ENCODE measurements around the gene SLC38A9. TPM values are rescaled to one million over a fixed set of nuclear protein-coding genes. Genes with fewer than 3 reads are reported as not detected.

SLC38A9 gene
- total RNA-seq, 2 donors from 2014 or later = 4.8 to 9.1 TPM

- Histone ChIP-seq H3K9me3 (no peaks in the 10 kb centered on the region), H3K4me3 (peak overlapping the region in 1 of 2 donors; percentile 36), H3K4me1 (peaks cover 0 to 80% of the 10 kb centered on the region in 2 donors), H3K27ac (peak overlapping the region; percentile 91 to 97), H3K27me3 (no peaks in the 10 kb centered on the region), H3K36me3 (no peaks in the 10 kb centered on the region)
- TF ChIP-seq, protein P1, sequence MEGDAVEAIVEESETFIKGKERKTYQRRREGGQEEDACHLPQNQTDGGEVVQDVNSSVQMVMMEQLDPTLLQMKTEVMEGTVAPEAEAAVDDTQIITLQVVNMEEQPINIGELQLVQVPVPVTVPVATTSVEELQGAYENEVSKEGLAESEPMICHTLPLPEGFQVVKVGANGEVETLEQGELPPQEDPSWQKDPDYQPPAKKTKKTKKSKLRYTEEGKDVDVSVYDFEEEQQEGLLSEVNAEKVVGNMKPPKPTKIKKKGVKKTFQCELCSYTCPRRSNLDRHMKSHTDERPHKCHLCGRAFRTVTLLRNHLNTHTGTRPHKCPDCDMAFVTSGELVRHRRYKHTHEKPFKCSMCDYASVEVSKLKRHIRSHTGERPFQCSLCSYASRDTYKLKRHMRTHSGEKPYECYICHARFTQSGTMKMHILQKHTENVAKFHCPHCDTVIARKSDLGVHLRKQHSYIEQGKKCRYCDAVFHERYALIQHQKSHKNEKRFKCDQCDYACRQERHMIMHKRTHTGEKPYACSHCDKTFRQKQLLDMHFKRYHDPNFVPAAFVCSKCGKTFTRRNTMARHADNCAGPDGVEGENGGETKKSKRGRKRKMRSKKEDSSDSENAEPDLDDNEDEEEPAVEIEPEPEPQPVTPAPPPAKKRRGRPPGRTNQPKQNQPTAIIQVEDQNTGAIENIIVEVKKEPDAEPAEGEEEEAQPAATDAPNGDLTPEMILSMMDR (IDR thresholded peaks at IDR 0.05) = no peak
- DNase-seq (ENCODE audit: low spot score) = peak; percentile 95
Measured at GRCh38 chr5:55601204-55601618, 110.9 kb downstream of the SLC38A9 start.

GRCh38 chr5:55600497-55601203 lies 111.5 kb downstream of the SLC38A9 start:
- Histone ChIP-seq H3K27ac (peak overlapping the region; percentile 91 to 97), H3K9me3 (no peaks in the 10 kb centered on the region), H3K4me3 (peak overlapping the region in 1 of 2 donors; percentile 36), H3K4me1 (peaks cover 0 to 80% of the 10 kb centered on the region in 2 donors), H3K27me3 (no peaks in the 10 kb centered on the region), H3K36me3 (no peaks in the 10 kb centered on the region)
- TF ChIP-seq, protein P1 (IDR thresholded peaks at IDR 0.05) = no peak
- peak; percentile 59 for DNase-seq (ENCODE audit: low spot score)

DNA sequence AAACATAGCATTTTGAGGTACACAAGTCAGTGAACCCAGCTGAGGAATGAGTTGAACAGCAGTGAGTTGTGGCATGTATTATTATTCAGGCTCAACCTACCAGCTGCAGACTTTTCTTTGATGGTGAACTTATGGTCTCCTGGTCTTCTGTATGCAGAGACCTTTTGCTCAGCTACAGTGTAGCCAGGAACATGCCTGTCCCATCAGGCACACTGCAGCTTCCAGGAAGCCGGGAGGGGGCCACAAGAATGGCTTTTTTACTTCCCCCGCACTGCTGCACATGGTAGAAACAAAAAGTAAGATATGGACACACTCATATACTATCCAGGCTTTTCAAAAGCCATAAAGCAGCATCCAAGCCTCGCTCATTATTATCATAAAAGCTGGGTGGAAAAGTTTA lies 112.0 kb downstream of the SLC38A9 start:
- peak; percentile 56 for DNase-seq (ENCODE audit: low spot score)
- Histone ChIP-seq H3K9me3 (no peaks in the 10 kb centered on the region), H3K4me3 (no peak overlapping the region), H3K36me3 (no peaks in the 10 kb centered on the region), H3K27ac (peak overlapping the region; percentile 91 to 97), H3K27me3 (no peaks in the 10 kb centered on the region), H3K4me1 (peaks cover 0 to 80% of the 10 kb centered on the region in 2 donors)
- TF ChIP-seq, protein P1 (IDR thresholded peaks at IDR 0.05) = no peak

DNA sequence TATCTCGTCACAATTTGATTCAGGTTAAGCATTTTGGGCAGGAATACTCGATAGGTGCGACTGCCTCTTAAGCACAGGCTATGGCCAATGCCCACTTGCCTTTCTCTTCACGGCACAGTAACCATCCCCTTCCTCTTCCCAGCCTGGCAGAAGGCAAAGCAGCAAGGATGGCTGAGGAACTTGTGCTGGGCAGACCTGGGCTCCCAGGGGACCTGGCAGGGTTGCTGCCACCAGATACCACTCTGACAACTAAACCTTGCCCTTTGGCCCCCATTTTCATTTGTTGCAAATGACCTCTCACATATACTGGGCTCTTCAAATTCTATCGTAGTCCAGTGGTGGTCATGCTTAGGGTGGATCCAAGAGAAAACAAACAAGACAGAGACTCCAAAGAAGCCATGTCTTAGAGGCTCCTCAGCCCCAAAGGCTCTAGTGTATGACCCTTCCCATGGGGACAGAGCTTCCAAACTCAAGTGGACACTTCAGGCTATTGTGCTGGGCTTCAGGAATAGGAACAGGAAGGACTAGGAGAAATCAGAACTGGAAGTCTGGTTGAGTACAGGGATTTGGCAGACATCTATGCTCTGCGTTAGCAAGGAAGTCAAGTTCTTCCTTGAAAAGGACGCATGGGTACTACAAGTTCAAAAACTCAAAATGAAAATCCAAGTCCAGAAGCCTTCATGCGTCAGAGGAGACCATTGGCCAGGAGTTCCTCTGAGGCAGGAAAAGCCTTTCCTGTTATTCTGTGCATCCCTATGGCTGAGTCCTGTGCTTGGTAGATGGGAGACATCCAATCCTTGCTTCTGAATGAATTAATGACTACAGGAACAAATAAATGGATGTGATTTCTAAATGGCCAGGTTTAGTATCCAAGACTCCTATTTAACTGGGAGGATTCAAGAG lies 112.7 kb downstream of the SLC38A9 start:
- H3K9me3 ChIP-seq = no peaks in the 10 kb centered on the region
- TF ChIP-seq, protein P1 (IDR thresholded peaks at IDR 0.05) = no peak
- no peaks in the 10 kb centered on the region for H3K27me3 ChIP-seq
- H3K4me1 ChIP-seq = peaks cover 0 to 76% of the 10 kb centered on the region in 2 donors
- no peak overlapping the region for H3K4me3 ChIP-seq
- peak; percentile 70 for DNase-seq (ENCODE audit: low spot score)
- no peaks in the 10 kb centered on the region for H3K36me3 ChIP-seq
- H3K27ac ChIP-seq = peak overlapping the region; percentile 91 to 97

DNA sequence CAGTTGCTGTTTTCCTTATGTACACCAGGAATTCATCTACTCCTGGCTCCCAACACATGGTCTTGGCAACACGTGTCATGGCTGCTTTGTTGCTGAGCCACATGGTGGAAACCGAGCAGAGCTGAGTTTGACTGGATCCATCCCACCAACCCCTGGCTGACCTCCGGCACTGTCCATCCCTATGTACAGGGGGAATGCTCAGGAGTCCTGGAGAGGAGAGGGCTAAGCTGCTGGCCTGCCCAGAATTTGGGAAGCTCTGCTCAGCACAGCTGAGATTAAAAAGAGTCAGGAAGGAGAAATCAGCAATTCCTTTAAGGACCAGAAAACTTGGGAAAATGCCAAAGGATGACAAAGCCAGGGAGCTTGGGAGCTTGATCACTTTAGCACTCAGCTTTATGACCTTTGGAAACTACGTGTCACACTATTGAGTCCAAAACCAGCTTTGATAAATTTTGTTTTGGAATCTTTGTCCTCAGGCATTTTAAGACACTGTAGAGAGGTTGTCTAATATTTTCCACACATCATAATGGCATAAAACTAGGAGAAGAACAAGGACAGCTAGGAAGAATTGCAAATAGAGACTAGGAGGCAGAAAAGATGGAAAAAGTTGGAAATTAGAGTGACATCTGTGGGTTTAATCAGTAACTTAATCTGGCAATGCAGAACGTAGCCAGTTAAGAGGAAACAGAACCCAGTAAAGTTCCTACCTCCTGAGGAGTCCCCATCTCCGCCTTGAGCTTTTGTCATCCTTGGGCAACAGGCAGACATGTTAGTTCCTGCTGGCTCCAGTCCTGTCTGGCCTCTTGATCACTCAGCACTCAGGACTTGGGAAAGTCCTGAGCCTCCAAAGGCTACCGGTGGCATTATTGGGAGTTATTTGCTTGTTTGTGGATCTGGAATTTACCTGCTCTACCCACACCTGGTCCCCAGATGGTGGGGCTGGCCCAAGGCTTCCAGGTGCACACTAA lies 114.8 kb downstream of the SLC38A9 start:
- H3K9me3 ChIP-seq = no peaks in the 10 kb centered on the region
- peak; percentile 78 for DNase-seq (ENCODE audit: low spot score)
- H3K36me3 ChIP-seq = no peaks in the 10 kb centered on the region
- peaks cover 0 to 65% of the 10 kb centered on the region in 2 donors for H3K4me1 ChIP-seq
- peak overlapping the region; percentile 91 to 97 for H3K27ac ChIP-seq
- TF ChIP-seq, protein P1 (IDR thresholded peaks at IDR 0.05) = no peak
- no peak overlapping the region for H3K4me3 ChIP-seq
- no peaks in the 10 kb centered on the region for H3K27me3 ChIP-seq

All from right atrium auricular region (tissue), 2 donors.